Left ventricle myocardium inferior (tissue), 1 donor: ENCODE data around the gene ATF6. TPM values are rescaled to one million over a fixed set of nuclear protein-coding genes. Genes with fewer than 3 reads are reported as not detected.
"Not testable (repeated sequence)": the region's sequence is repeated elsewhere in the genome, so short reads cannot be mapped to it uniquely, and the experiment has no call there.

Experiments used
- DNase-seq: peaks from one replicate; pipeline ENCODE4 v3.0.0-alpha.2; 2020
- H3K27ac ChIP-seq: fragments of 200-600 bp; replicated peaks from 2 replicates; pipeline ENCODE4 v1.8.0; 2021
- H3K27me3 ChIP-seq: fragments of 200-600 bp; 2 replicates; pipeline ENCODE4 v1.8.0; 2021; ENCODE audit warnings: low read depth
- H3K36me3 ChIP-seq: fragments of 200-600 bp; 2 replicates; pipeline ENCODE4 v1.8.0; 2021
- H3K4me1 ChIP-seq: fragments of 200-600 bp; 2 replicates; pipeline ENCODE4 v1.8.0; 2021
- H3K4me3 ChIP-seq: fragments of 200-600 bp; 2 replicates; pipeline ENCODE4 v1.8.0; 2021; ENCODE audit warnings: mild to moderate bottlenecking, moderate library complexity
- H3K9me3 ChIP-seq: fragments of 200-600 bp; replicated peaks from 2 replicates; pipeline ENCODE4 v1.8.0; 2021
- intact Hi-C: fragments of 100-400 bp; cut with micrococcal nuclease; formaldehyde crosslinking; loops from one replicate; pipeline ENCODE4 v1.11.0; 2022
- total RNA-seq: library from RNA; stranded (reverse); fragmentation: NEBNext Ultra II Directional; extraction: Animal tissue kit (Norgen Biotek cat#: 25700); gene quantifications from one replicate; pipeline ENCODE4 v1.2.1, GENCODE V29; 2021
- TF ChIP-seq, protein P1 (sequence below): fragments of 200-600 bp; IDR thresholded peaks from 2 replicates; pipeline ENCODE4 v1.8.0; 2021; ENCODE audit warnings: antibody characterized with exemption, mild to moderate bottlenecking, borderline replicate concordance
- donor health status: DM: no; HTN: yes; CAD: no; lungs with severe emphysema.

ATF6 gene
- total RNA-seq, 1 donor from 2014 or later, result 13.0 TPM

DNA sequence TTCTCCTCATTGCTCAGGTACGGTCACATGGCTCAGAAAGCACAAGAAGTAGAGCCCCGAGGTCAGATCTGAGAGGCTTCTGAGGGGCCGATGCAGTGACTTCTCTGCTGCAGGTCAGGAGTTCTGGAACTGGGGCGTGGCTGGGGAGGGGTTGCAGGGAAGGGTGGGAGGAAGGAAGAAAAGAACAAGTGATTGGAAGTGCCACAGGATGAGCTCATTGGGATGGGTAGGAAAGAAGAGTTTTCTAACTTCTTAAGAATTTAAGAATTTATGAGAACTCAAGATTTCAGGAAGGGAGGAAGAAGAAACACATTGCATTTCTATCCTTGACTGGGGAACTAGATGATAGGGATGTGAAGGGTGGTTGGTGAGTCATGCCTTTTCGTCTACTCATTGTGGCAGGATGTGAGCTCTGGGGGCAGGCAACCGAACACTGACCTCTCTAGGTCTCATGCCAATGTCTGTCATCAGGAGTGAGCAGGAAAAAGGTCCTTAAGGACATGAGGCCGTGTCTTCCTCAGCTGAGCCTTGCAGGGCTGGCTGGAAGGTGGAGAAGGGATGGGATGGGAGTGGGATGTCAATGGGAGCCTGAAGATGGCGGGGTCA, 44.3 kb upstream of the ATF6 start:
- TF ChIP-seq, protein P1, sequence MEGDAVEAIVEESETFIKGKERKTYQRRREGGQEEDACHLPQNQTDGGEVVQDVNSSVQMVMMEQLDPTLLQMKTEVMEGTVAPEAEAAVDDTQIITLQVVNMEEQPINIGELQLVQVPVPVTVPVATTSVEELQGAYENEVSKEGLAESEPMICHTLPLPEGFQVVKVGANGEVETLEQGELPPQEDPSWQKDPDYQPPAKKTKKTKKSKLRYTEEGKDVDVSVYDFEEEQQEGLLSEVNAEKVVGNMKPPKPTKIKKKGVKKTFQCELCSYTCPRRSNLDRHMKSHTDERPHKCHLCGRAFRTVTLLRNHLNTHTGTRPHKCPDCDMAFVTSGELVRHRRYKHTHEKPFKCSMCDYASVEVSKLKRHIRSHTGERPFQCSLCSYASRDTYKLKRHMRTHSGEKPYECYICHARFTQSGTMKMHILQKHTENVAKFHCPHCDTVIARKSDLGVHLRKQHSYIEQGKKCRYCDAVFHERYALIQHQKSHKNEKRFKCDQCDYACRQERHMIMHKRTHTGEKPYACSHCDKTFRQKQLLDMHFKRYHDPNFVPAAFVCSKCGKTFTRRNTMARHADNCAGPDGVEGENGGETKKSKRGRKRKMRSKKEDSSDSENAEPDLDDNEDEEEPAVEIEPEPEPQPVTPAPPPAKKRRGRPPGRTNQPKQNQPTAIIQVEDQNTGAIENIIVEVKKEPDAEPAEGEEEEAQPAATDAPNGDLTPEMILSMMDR, result no peak
- H3K27ac ChIP-seq, result no peak overlapping the region
- no peaks in the 10 kb centered on the region for H3K9me3 ChIP-seq
- DNase-seq, result no peak
- H3K4me3 ChIP-seq, result no peak overlapping the region
- H3K27me3 ChIP-seq, result peaks cover 35% of the 10 kb centered on the region
- no peaks in the 10 kb centered on the region for H3K36me3 ChIP-seq
- H3K4me1 ChIP-seq, result peaks cover 16% of the 10 kb centered on the region
- intact Hi-C loops, result no loop called here

DNA sequence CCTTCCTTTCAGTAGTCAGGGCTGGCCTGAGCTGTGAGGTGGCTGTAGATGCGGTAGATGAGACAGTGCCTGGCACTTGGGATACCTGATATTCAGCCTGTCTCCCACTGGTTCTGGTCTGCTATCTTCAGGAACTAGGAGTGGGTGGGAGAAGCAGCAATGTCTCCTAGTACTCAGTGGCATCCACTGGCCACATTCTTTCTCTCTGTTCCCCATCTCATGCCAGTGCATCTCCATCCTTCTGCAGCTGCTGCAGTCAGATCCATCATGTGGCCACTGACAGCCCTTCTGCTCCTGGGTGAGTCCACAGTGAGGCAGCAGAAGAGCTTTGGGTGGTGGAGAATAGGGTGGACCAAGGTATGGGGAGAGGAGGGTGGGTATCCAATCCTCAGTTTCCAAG, 43.7 kb upstream of the ATF6 start:
- Histone ChIP-seq H3K36me3 (no peaks in the 10 kb centered on the region), H3K27me3 (peaks cover 35% of the 10 kb centered on the region), H3K27ac (no peak overlapping the region), H3K4me1 (peaks cover 19% of the 10 kb centered on the region), H3K4me3 (no peak overlapping the region), H3K9me3 (no peaks in the 10 kb centered on the region)
- TF ChIP-seq, protein P1, result no peak
- intact Hi-C loops, result no loop called here
- DNase-seq, result no peak

DNA sequence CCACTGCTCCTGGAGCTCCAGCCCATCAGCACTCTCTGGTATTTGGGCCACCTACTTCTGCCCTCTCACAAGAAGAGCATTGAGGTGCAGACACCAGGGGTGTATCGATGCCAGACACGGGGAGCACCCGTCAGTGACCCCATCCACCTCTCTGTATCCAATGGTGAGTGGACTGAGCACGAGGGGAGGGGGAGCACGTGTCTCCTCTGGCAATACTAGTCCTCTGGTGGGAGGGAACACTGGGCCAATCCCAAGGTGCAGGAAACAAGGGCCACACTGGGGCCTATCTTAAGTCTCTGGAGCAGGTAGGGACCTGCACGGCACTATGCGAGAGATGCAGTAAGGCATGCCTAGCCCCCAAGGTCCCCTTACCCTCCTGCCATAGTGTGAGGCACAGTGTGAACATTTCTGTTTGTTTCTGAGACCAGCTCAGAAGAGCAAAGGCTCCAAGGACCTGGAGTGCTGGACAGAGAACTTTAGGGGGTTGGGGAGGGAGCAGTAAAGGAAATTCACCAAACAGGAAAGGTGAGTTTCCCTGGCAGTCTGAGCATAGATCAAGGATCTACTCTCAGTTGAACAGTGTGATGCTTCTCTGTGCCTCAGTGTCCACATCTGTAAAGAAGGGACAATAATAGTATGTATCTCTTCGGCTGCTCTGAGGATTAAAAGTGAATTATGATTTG, 42.5 kb upstream of the ATF6 start:
- no peak overlapping the region for H3K4me3 ChIP-seq
- DNase-seq, result no peak
- peaks cover 24% of the 10 kb centered on the region for H3K4me1 ChIP-seq
- intact Hi-C loops, result no loop called here
- H3K27me3 ChIP-seq, result peaks cover 28% of the 10 kb centered on the region
- H3K36me3 ChIP-seq, result no peaks in the 10 kb centered on the region
- H3K9me3 ChIP-seq, result no peaks in the 10 kb centered on the region
- H3K27ac ChIP-seq, result no peak overlapping the region
- TF ChIP-seq, protein P1, result no peak

DNA sequence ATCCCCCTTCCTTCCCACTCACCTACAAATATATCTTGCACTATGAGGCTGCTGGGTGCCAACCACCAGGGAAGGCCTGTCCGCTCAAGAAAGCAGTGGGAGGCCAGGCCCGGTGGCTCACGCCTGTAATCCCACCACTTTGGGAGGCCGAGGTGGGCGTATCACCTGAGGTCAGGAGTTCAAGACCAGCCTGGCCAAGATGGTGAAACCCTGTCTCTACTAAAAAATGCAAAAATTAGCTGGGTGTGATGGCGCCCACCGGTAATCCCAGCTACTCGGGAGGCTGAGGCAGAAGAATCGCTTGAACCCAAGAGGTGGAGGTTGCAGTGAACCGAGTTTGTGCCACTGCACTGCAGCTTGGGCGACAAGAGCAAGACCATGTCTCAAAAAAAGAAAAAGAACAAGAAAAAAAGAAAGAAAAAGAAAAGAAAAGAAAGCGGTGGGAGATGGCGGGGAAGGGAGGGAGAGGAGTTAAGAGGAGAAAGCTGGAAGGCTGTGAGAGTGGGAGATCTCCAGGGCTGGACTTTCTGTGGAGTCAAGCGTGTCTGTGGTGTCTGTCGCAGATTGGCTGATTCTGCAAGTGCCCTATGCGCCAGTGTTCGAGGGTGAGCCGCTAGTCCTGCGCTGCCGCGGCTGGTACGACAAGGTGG, 40.7 kb upstream of the ATF6 start:
- intact Hi-C loops, result not testable (repeated sequence)

DNA sequence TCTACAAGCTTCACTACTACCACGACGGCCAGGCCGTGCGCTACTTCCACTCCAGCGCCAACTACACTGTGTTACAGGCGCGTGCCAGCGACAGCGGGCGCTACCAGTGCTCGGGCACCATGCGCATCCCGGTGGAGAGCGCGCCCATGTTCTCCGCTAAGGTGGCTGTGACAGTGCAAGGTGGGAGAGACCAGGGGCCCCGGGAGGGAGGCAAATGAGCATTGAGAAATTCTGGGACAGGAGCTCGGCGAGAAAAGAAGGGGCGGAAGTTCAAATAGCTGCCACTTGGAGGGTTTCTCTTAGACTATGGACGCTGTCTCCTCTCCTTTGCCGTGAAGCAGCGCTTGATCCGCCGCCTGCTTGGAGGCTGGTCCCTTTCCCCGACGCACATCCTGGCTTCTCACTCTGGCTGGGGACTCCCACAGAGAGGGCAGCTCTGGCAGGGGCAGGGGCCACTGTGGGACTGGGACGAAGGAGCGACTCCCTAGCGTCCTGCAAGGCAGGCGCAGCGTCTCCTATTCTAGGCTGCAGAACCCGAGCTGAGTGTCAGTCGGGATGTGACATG, 40.1 kb upstream of the ATF6 start:
- TF ChIP-seq, protein P1, result peak; percentile 53
- Histone ChIP-seq H3K9me3 (no peaks in the 10 kb centered on the region), H3K36me3 (no peaks in the 10 kb centered on the region), H3K27ac (peak overlapping the region; percentile 94), H3K27me3 (peaks cover 20% of the 10 kb centered on the region), H3K4me1 (peaks cover 24% of the 10 kb centered on the region), H3K4me3 (peak overlapping the region; percentile 97)
- peak; percentile 43 for DNase-seq
- intact Hi-C loops, result no loop called here

More for the DNA sequence above, 40.7 kb upstream of the ATF6 start:
- Histone ChIP-seq H3K27ac (peak overlapping the region; percentile 94), H3K4me3 (peak overlapping the region; percentile 97), H3K4me1 (peaks cover 24% of the 10 kb centered on the region), H3K27me3 (peaks cover 20% of the 10 kb centered on the region)
- DNase-seq, H3K9me3 ChIP-seq, H3K36me3 ChIP-seq: not testable (repeated sequence)
